ENCODE data around the gene HPX. TPM values are rescaled to one million over a fixed set of nuclear protein-coding genes. Genes with fewer than 3 reads are reported as not detected.
A peak's percentile ranks its signal among the peaks of the same experiment; 100 is the strongest.

Gene HPX
- total RNA-seq, 1 donor from 2014 or later, result 1.4 TPM

GRCh38 chr11:6448574-6448973 is 7.8 kb upstream of the HPX start:
- Mint-ChIP-seq H3K4me3 (ENCODE audit: unreplicated experiment) (no peak overlapping the region), H3K36me3 (ENCODE audit: low read depth, unreplicated experiment) (peaks cover 3% of the 10 kb centered on the region), H3K27ac (ENCODE audit: unreplicated experiment) (no peak overlapping the region), H3K4me1 (ENCODE audit: unreplicated experiment) (peaks cover 6% of the 10 kb centered on the region), H3K9me3 (ENCODE audit: unreplicated experiment) (no peaks in the 10 kb centered on the region), H3K27me3 (ENCODE audit: unreplicated experiment) (peaks cover 1% of the 10 kb centered on the region)
- TF ChIP-seq CTCF (IDR thresholded peaks at IDR 0.05; ENCODE audit: unreplicated experiment), result no peak
- DNase-seq (ENCODE audit: low spot score), result no peak

- H3K27ac Mint-ChIP-seq (ENCODE audit: unreplicated experiment), result no peak overlapping the region
- H3K36me3 Mint-ChIP-seq (ENCODE audit: low read depth, unreplicated experiment), result no peaks in the 10 kb centered on the region
- peaks cover 6% of the 10 kb centered on the region for H3K4me1 Mint-ChIP-seq (ENCODE audit: unreplicated experiment)
- H3K27me3 Mint-ChIP-seq (ENCODE audit: unreplicated experiment), result no peaks in the 10 kb centered on the region
- peak; percentile 78 for TF ChIP-seq CTCF (IDR thresholded peaks at IDR 0.05; ENCODE audit: unreplicated experiment)
- peak; percentile 61 for DNase-seq (ENCODE audit: low spot score)
- no peak overlapping the region for H3K4me3 Mint-ChIP-seq (ENCODE audit: unreplicated experiment)
- H3K9me3 Mint-ChIP-seq (ENCODE audit: unreplicated experiment), result no peaks in the 10 kb centered on the region
Observed at GRCh38 chr11:6443269-6444003, 2.6 kb upstream of the HPX start.

GRCh38 chr11:6442441-6442840 is 1.7 kb upstream of the HPX start:
- H3K36me3 Mint-ChIP-seq (ENCODE audit: low read depth, unreplicated experiment), result no peaks in the 10 kb centered on the region
- H3K27ac Mint-ChIP-seq (ENCODE audit: unreplicated experiment), result no peak overlapping the region

GRCh38 chr11:6438979-6439571 is 1.7 kb downstream of the HPX start:
- no peaks in the 10 kb centered on the region for H3K4me1 Mint-ChIP-seq (ENCODE audit: unreplicated experiment)
- H3K36me3 Mint-ChIP-seq (ENCODE audit: low read depth, unreplicated experiment), result no peaks in the 10 kb centered on the region
- H3K27ac Mint-ChIP-seq (ENCODE audit: unreplicated experiment), result no peak overlapping the region
- peak; percentile 47 for TF ChIP-seq CTCF (IDR thresholded peaks at IDR 0.05; ENCODE audit: unreplicated experiment)
- H3K27me3 Mint-ChIP-seq (ENCODE audit: unreplicated experiment), result no peaks in the 10 kb centered on the region
- peak; percentile 61 for DNase-seq (ENCODE audit: low spot score)
- H3K4me3 Mint-ChIP-seq (ENCODE audit: unreplicated experiment), result no peak overlapping the region
- no peaks in the 10 kb centered on the region for H3K9me3 Mint-ChIP-seq (ENCODE audit: unreplicated experiment)

More at GRCh38 chr11:6442441-6442840, 1.7 kb upstream of the HPX start:
- TF ChIP-seq CTCF (IDR thresholded peaks at IDR 0.05; ENCODE audit: unreplicated experiment), result no peak
- Mint-ChIP-seq H3K27me3 (ENCODE audit: unreplicated experiment) (no peaks in the 10 kb centered on the region), H3K4me3 (ENCODE audit: unreplicated experiment) (no peak overlapping the region), H3K9me3 (ENCODE audit: unreplicated experiment) (no peaks in the 10 kb centered on the region), H3K4me1 (ENCODE audit: unreplicated experiment) (peaks cover 6% of the 10 kb centered on the region)
- DNase-seq (ENCODE audit: low spot score), result no peak

GRCh38 chr11:6437993-6438392 is 2.8 kb downstream of the HPX start:
- TF ChIP-seq CTCF (IDR thresholded peaks at IDR 0.05; ENCODE audit: unreplicated experiment), result no peak
- H3K27ac Mint-ChIP-seq (ENCODE audit: unreplicated experiment), result no peak overlapping the region
- H3K27me3 Mint-ChIP-seq (ENCODE audit: unreplicated experiment), result no peaks in the 10 kb centered on the region
- H3K4me3 Mint-ChIP-seq (ENCODE audit: unreplicated experiment), result no peak overlapping the region
- no peak for DNase-seq (ENCODE audit: low spot score)
- H3K36me3 Mint-ChIP-seq (ENCODE audit: low read depth, unreplicated experiment), result no peaks in the 10 kb centered on the region
- H3K4me1 Mint-ChIP-seq (ENCODE audit: unreplicated experiment), result no peaks in the 10 kb centered on the region
- H3K9me3 Mint-ChIP-seq (ENCODE audit: unreplicated experiment), result no peaks in the 10 kb centered on the region

Data from endothelial cell (in vitro differentiated cells).